Vagina (tissue), 2 donors: ENCODE results near the gene KLF6. TPM values are rescaled to one million over a fixed set of nuclear protein-coding genes. Genes with fewer than 3 reads are reported as not detected.
A peak's percentile ranks its signal among the peaks of the same experiment; 100 is the strongest.

ENCODE experiments used
- DNase-seq, 2 donors: peaks; one replicate each; pipeline ENCODE4 v3.0.0-alpha.2; 2017; ENCODE audit errors: extremely low spot score in 2 of 2
- H3K27ac ChIP-seq: fragments of 200-600 bp; sonication (generic); one replicate; pipeline ENCODE4 v1.5.1; 2019
- H3K27me3 ChIP-seq: fragments of 200-600 bp; sonication (generic); one replicate; pipeline ENCODE4 v1.5.1; 2019
- H3K36me3 ChIP-seq, 2 donors: fragments of 200-600 bp; sonication (generic); one replicate each; pipeline ENCODE4 v1.5.1; 2017 to 2019
- H3K4me1 ChIP-seq: fragments of 200-600 bp; sonication (generic); one replicate; pipeline ENCODE4 v1.5.1; 2019
- H3K4me3 ChIP-seq, 2 donors: fragments of 200-600 bp; sonication (generic); 1 replicate in 1 of 2; 2 replicates in 1 of 2; pipeline ENCODE4 v1.5.1; 2016 to 2019
- H3K9me3 ChIP-seq: fragments of 200-600 bp; sonication (generic); one replicate; pipeline ENCODE4 v1.5.1; 2019
- CTCF ChIP-seq, 3 experiments: fragments of 450-650 bp in 2 of 3; fragments of 200-600 bp in 1 of 3; sonication (generic) in 1 of 3; IDR thresholded peaks; one replicate each; pipeline ENCODE4 v1.5.1; 2017 to 2019; ENCODE audit warnings: antibody characterized with exemption in 3 of 3, mild to moderate bottlenecking in 2 of 3, moderate library complexity in 2 of 3
- POLR2A ChIP-seq, 2 donors: fragments of 450-650 bp; IDR thresholded peaks; one replicate each; pipeline ENCODE4 v1.6.1; 2017; ENCODE audit warnings: antibody characterized with exemption in 2 of 2, mild to moderate bottlenecking in 2 of 2, moderate library complexity in 2 of 2
- POLR2AphosphoS5 ChIP-seq, 2 donors: sonication (generic); formaldehyde crosslinking; IDR thresholded peaks; one replicate each; pipeline ENCODE4 v1.9.0; 2017; ENCODE audit warnings: antibody characterized with exemption in 2 of 2, mild to moderate bottlenecking in 2 of 2, low read depth in 1 of 2; ENCODE audit not compliant: insufficient read depth in 1 of 2
- intact Hi-C: fragments of 100-400 bp; cut with DNase I; formaldehyde crosslinking; loops from one replicate; pipeline ENCODE4 v1.15.1; 2023
- total RNA-seq: library from RNA; depleted of rRNA; stranded (reverse); fragments of >200 nt; gene quantifications from one replicate; pipeline ENCODE4 v1.2.3, GENCODE V29; 2016

The KLF6 gene
- total RNA-seq, 1 donor from 2014 or later = 145 TPM

- DNase-seq = peak in 1 of 2 donors; percentile 96
- peak overlapping the region in 1 of 2 donors; percentile 76 for H3K4me3 ChIP-seq
- intact Hi-C loops = loop anchor here (1.0 to 10.0 kb wide), 4 partner anchors 89 to 878 kb away; no protein-coding TSS in a partner anchor
Measured at GRCh38 chr10:3786295-3787015, 1.4 kb upstream of the KLF6 start.

DNA sequence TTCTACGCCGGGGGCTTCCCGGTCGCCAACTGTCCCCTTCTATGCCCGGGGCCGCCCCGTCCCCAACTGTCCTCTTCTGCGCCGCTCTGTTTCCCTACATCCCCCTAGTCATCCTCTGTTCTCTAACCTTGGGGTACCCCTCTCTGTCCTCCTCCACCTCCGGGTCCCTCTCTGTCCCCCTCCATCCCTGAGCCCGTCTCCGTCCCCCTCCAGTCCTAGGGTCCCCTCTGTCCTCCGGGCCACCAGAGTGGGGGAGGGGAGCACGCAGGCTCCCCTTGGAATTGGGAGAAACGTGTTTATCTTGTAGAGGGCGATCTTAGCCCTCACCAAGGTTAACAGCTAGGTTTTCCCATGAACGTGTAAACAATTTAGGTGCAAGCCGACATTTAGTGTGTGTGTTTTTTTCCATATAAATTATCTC is 852 bp upstream of the KLF6 start:
- H3K4me3 ChIP-seq = peak overlapping the region; percentile 76 to 87
- no peak for DNase-seq
- H3K27ac ChIP-seq = peak overlapping the region; percentile 100
- peak; percentile 29 to 34 for TF ChIP-seq POLR2AphosphoS5 (IDR thresholded peaks at IDR 0.05; ENCODE audit: insufficient read depth in 1 of 2, low read depth in 1 of 2)
- no peak for TF ChIP-seq CTCF (IDR thresholded peaks at IDR 0.05)
- H3K27me3 ChIP-seq = no peaks in the 10 kb centered on the region
- peaks cover 7 to 10% of the 10 kb centered on the region in 2 donors for H3K36me3 ChIP-seq
- intact Hi-C loops = loop anchor here (2.0 to 10.0 kb wide), 4 partner anchors 65 to 879 kb away; no protein-coding TSS in a partner anchor
- H3K4me1 ChIP-seq = peaks cover 17% of the 10 kb centered on the region
- H3K9me3 ChIP-seq = peaks cover 4% of the 10 kb centered on the region

More at GRCh38 chr10:3786295-3787015, 1.4 kb upstream of the KLF6 start:
- peak overlapping the region; percentile 100 for H3K27ac ChIP-seq
- H3K9me3 ChIP-seq = peaks cover 4% of the 10 kb centered on the region
- peaks cover 2 to 4% of the 10 kb centered on the region in 2 donors for H3K36me3 ChIP-seq
- peaks cover 11% of the 10 kb centered on the region for H3K4me1 ChIP-seq
- TF ChIP-seq POLR2A (IDR thresholded peaks at IDR 0.05) (peak in 1 of 2 donors; percentile 13), CTCF (IDR thresholded peaks at IDR 0.05) (no peak), POLR2AphosphoS5 (IDR thresholded peaks at IDR 0.05; ENCODE audit: insufficient read depth in 1 of 2, low read depth in 1 of 2) (peak in 1 of 2 donors; percentile 3)
- no peaks in the 10 kb centered on the region for H3K27me3 ChIP-seq

DNA sequence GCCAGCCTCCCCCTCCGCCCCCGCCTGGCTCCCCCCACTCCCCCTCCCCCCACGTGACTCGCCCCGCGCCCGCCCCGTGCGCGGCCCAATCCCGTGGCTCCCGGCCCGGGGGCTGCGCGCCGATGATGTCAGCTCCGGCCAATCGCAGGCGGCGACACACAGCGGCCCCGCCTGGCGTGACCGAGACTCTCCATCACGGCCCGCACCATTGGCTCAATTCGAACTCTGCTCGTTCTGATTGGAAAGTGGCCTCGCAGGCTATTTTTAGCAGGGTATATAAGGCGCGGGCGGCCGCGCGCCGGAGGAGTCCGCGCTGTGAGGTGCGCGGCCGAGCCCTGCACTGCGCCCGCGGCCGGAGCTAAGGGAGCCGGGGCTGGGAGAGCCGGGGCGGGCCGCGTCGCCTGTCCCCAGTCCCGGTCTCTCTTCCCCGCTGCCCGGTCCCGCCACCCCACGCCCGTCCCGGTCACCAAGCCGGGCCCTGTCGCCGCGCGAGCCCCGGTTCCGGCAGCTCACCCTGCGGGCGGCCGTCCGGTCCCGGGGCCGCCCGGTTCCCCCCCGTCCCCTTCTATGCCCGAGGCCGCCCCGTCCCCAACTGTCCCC is 342 bp upstream of the KLF6 start:
- Histone ChIP-seq H3K4me1 (peaks cover 22% of the 10 kb centered on the region), H3K27me3 (no peaks in the 10 kb centered on the region), H3K4me3 (peak overlapping the region; percentile 76 to 87), H3K36me3 (peaks cover 10 to 15% of the 10 kb centered on the region in 2 donors), H3K9me3 (peaks cover 4% of the 10 kb centered on the region), H3K27ac (peak overlapping the region; percentile 100)
- TF ChIP-seq POLR2A (IDR thresholded peaks at IDR 0.05) = peak; percentile 53 to 100
- peak in 1 of 3 experiments; percentile 7 for TF ChIP-seq CTCF (IDR thresholded peaks at IDR 0.05)
- TF ChIP-seq POLR2AphosphoS5 (IDR thresholded peaks at IDR 0.05; ENCODE audit: insufficient read depth in 1 of 2, low read depth in 1 of 2) = peak; percentile 80 to 95
- peak in 1 of 2 donors; percentile 99 for DNase-seq
- intact Hi-C loops = loop anchor here (2.0 to 10.0 kb wide), 4 partner anchors 65 to 879 kb away; no protein-coding TSS in a partner anchor

- DNase-seq = no peak
- Histone ChIP-seq H3K4me1 (peaks cover 37% of the 10 kb centered on the region), H3K36me3 (peaks cover 10 to 30% of the 10 kb centered on the region in 2 donors), H3K4me3 (peak overlapping the region; percentile 61 to 76), H3K27me3 (no peaks in the 10 kb centered on the region), H3K27ac (peak overlapping the region; percentile 99), H3K9me3 (no peaks in the 10 kb centered on the region)
- intact Hi-C loops = loop anchor here (2.0 to 10.0 kb wide), 4 partner anchors 67 to 881 kb away; no protein-coding TSS in a partner anchor
- TF ChIP-seq POLR2A (IDR thresholded peaks at IDR 0.05) = no peak
- TF ChIP-seq POLR2AphosphoS5 (IDR thresholded peaks at IDR 0.05; ENCODE audit: insufficient read depth in 1 of 2, low read depth in 1 of 2) = no peak
- no peak for TF ChIP-seq CTCF (IDR thresholded peaks at IDR 0.05)
Measured at GRCh38 chr10:3783682-3784432, 1.2 kb downstream of the KLF6 start.
